Parathyroid adenoma (tissue), 2 donors: ENCODE data around the gene HOXA3.

ENCODE experiments used
- H2AFZ ChIP-seq: fragments of 300-600 bp; sonication (generic); one replicate; pipeline ENCODE4 v1.7.0; 2017; ENCODE audit warnings: antibody characterized with exemption, mild to moderate bottlenecking
- H3K27ac ChIP-seq: fragments of 300-600 bp; sonication (generic); one replicate; pipeline ENCODE4 v1.7.0; 2017
- H3K27me3 ChIP-seq: fragments of 300-600 bp; sonication (generic); one replicate; pipeline ENCODE4 v1.7.0; 2017; ENCODE audit warnings: low read length; ENCODE audit not compliant: control insufficient read depth, insufficient read depth
- H3K36me3 ChIP-seq: fragments of 300-600 bp; sonication (generic); one replicate; pipeline ENCODE4 v1.7.0; 2017; ENCODE audit warnings: low read length; ENCODE audit not compliant: control insufficient read depth, insufficient read depth
- H3K4me1 ChIP-seq: fragments of 300-600 bp; sonication (generic); one replicate; pipeline ENCODE4 v1.7.0; 2017; ENCODE audit warnings: control low read depth
- H3K4me2 ChIP-seq: fragments of 300-600 bp; sonication (generic); one replicate; pipeline ENCODE4 v1.7.0; 2017; ENCODE audit warnings: low read length
- H3K4me3 ChIP-seq: fragments of 300-600 bp; sonication (generic); one replicate; pipeline ENCODE4 v1.7.0; 2017; ENCODE audit warnings: low read depth, low read length
- H3K79me2 ChIP-seq: fragments of 300-600 bp; sonication (generic); one replicate; pipeline ENCODE4 v1.7.0; 2017; ENCODE audit warnings: control low read depth
- H3K9ac ChIP-seq: fragments of 300-600 bp; sonication (generic); one replicate; pipeline ENCODE4 v1.7.0; 2017; ENCODE audit warnings: mild to moderate bottlenecking
- H3K9me3 ChIP-seq: fragments of 300-600 bp; sonication (generic); one replicate; pipeline ENCODE4 v1.7.0; 2017; ENCODE audit warnings: low read length; ENCODE audit not compliant: control insufficient read depth
- TF ChIP-seq, protein P1 (sequence below): fragments of 300-600 bp; sonication (generic); IDR thresholded peaks from one replicate; pipeline ENCODE4 v1.7.0; 2017; ENCODE audit warnings: antibody characterized with exemption, mild to moderate bottlenecking
- donor health status: primary hyperparathyroidism.

Gene HOXA3

DNA sequence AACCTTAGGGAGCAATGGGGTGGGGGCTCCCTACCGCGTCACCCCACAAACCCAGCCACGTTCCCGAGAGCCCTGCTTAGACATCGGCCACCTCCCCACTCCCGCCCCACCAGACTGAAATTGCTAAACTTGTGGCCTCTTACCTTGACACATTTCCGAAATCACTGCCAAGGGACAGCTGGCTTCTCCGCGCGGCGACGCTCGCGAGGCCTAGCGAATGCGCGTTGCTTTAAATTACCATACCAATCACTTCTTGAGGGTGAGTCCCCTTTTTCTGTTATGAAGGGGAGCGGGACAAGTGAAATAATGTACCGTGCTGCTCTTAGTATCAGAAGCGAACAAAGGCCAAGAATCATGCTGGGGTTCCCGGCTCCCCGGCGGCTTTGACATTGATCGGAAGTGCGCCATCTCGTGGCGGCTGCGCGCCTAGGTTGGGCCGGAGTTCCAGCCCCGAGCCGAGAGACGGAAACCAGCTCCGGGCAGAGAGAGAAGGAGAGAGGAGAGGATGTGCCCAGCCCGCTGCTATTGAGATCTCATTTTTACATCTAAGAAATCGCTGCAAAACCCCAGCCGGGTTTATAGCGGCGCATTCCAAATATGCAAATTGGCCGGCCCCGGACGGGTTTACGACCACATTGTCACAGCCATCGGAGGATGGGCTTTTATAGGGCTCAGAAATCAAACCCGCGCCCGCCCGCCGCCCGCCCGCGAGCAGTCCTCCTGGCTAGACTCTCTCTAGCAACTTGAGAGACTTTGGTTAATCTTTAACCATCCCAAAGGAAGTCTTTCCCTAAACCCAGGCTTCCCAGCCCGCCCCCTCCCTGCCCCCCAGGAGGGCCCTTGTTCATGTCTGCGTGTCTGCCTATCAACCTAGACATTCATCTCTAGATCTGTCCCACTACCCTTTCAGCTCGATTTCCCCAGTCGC is 27.4 kb upstream of the HOXA3 start:
- no peaks in the 10 kb centered on the region for H3K4me1 ChIP-seq
- H3K9ac ChIP-seq = no peak overlapping the region
- no peak overlapping the region for H3K27ac ChIP-seq
- H3K4me2 ChIP-seq = peak overlapping the region; percentile 26
- no peaks in the 10 kb centered on the region for H3K79me2 ChIP-seq
- H3K27me3 ChIP-seq = peaks cover 38% of the 10 kb centered on the region
- H2AFZ ChIP-seq = no peak overlapping the region
- H3K9me3 ChIP-seq = no peaks in the 10 kb centered on the region
- H3K36me3 ChIP-seq = no peaks in the 10 kb centered on the region
- TF ChIP-seq, protein P1, sequence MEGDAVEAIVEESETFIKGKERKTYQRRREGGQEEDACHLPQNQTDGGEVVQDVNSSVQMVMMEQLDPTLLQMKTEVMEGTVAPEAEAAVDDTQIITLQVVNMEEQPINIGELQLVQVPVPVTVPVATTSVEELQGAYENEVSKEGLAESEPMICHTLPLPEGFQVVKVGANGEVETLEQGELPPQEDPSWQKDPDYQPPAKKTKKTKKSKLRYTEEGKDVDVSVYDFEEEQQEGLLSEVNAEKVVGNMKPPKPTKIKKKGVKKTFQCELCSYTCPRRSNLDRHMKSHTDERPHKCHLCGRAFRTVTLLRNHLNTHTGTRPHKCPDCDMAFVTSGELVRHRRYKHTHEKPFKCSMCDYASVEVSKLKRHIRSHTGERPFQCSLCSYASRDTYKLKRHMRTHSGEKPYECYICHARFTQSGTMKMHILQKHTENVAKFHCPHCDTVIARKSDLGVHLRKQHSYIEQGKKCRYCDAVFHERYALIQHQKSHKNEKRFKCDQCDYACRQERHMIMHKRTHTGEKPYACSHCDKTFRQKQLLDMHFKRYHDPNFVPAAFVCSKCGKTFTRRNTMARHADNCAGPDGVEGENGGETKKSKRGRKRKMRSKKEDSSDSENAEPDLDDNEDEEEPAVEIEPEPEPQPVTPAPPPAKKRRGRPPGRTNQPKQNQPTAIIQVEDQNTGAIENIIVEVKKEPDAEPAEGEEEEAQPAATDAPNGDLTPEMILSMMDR = peak; percentile 29
- no peak overlapping the region for H3K4me3 ChIP-seq

DNA sequence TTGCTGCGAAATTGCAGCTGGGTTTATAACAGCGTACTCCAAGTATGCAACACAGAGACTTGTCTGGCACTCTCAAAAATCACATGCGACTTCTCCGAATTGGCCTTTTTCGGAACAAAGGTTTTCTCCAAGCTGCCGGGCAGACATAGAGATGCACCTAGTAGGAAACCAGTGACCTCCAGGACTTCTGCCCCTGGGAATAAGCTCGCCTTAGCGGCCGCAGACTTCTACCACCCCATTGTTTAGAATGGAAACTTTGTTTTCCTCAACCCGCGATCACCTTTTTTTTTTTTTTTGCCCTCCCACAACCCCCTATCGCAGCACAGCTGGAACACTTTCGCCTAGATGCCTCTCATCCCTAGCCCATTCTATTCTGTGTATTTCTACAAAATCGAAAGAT is 26.6 kb upstream of the HOXA3 start:
- no peak overlapping the region for H3K4me2 ChIP-seq
- no peak overlapping the region for H3K27ac ChIP-seq
- TF ChIP-seq, protein P1 = no peak
- no peaks in the 10 kb centered on the region for H3K4me1 ChIP-seq
- no peak overlapping the region for H3K9ac ChIP-seq
- no peaks in the 10 kb centered on the region for H3K36me3 ChIP-seq
- H3K79me2 ChIP-seq = no peaks in the 10 kb centered on the region
- H2AFZ ChIP-seq = no peak overlapping the region
- no peak overlapping the region for H3K4me3 ChIP-seq
- peaks cover 38% of the 10 kb centered on the region for H3K27me3 ChIP-seq
- H3K9me3 ChIP-seq = no peaks in the 10 kb centered on the region

DNA sequence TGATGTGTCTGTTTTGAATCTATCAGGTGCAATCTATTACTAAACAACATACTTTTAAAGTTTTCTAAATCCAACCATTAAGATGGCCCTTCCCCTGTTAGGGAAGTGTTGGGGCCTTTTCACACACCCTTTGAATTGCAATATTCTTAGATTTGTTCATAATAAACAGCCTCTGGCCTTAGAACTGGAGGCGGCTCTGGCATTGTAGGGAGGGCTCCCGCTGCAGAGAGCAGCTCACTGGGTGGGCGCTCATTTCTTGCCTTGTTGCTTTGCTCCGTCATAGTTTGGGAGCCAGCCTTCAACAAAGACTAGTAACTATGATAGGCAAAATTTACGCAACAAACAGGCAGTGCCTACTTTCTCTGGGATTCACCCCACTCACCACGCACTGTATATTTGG is 26.0 kb upstream of the HOXA3 start:
- H3K27ac ChIP-seq = no peak overlapping the region
- no peak overlapping the region for H3K4me3 ChIP-seq
- TF ChIP-seq, protein P1 = no peak
- H3K4me1 ChIP-seq = no peaks in the 10 kb centered on the region
- H3K79me2 ChIP-seq = no peaks in the 10 kb centered on the region
- H3K4me2 ChIP-seq = no peak overlapping the region
- H3K9ac ChIP-seq = no peak overlapping the region
- H3K27me3 ChIP-seq = peaks cover 39% of the 10 kb centered on the region
- no peak overlapping the region for H2AFZ ChIP-seq
- H3K36me3 ChIP-seq = no peaks in the 10 kb centered on the region
- no peaks in the 10 kb centered on the region for H3K9me3 ChIP-seq

DNA sequence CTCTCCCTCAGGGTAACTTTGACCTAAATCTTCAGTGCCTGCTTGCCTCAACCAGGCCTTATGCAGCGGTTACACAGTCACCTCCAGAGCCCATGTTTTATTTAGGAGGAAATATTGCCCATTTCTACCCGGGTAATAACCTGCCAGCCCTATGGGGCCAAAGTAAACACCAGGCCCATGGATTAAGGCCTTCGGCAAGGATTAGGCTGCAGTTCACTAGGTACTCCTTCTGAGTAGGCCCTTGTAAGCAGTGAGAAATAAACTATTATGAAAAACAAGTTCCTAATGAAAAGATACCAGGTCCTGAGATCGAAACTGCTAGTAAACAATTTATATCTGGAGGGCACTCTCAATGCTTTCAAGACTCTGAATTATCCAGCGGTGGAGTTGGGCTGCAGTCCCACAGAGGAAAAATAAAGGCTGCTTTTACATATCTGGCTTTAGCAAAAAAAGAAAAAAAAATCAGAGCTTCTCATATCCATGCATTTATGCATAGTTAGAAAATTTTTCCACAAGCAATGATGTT is 25.5 kb upstream of the HOXA3 start:
- Histone ChIP-seq H3K4me1 (no peaks in the 10 kb centered on the region), H3K79me2 (no peaks in the 10 kb centered on the region), H3K4me2 (no peak overlapping the region), H3K27ac (no peak overlapping the region), H3K36me3 (no peaks in the 10 kb centered on the region), H2AFZ (no peak overlapping the region), H3K9me3 (no peaks in the 10 kb centered on the region), H3K27me3 (peaks cover 39% of the 10 kb centered on the region), H3K9ac (no peak overlapping the region), H3K4me3 (no peak overlapping the region)
- TF ChIP-seq, protein P1 = no peak
